Medulla oblongata (tissue), 1 donor: ENCODE measurements around the gene ADAMTS13.

Experiments
- DNase-seq: peaks from one replicate; pipeline ENCODE4 v3.0.0-alpha.2; 2015; ENCODE audit errors: extremely low spot score

Gene ADAMTS13

GRCh38 chr9:133490865-133491655, 68.9 kb downstream of the ADAMTS13 start:
- no peak for DNase-seq

DNA sequence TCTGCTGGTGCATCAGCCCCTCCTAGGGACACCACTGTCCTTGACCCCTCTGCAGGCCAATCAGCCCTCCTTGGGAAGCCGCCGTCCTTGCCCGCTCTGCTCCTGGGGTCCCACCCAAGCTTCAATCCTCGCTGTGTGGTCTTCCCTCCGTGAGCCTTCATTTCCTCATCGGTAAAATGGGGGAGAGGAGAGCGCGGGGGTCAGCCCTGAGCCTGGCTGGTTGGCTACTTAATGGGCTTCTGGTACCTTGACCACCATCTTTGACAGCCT, 69.4 kb downstream of the ADAMTS13 start:
- DNase-seq = no peak

DNA sequence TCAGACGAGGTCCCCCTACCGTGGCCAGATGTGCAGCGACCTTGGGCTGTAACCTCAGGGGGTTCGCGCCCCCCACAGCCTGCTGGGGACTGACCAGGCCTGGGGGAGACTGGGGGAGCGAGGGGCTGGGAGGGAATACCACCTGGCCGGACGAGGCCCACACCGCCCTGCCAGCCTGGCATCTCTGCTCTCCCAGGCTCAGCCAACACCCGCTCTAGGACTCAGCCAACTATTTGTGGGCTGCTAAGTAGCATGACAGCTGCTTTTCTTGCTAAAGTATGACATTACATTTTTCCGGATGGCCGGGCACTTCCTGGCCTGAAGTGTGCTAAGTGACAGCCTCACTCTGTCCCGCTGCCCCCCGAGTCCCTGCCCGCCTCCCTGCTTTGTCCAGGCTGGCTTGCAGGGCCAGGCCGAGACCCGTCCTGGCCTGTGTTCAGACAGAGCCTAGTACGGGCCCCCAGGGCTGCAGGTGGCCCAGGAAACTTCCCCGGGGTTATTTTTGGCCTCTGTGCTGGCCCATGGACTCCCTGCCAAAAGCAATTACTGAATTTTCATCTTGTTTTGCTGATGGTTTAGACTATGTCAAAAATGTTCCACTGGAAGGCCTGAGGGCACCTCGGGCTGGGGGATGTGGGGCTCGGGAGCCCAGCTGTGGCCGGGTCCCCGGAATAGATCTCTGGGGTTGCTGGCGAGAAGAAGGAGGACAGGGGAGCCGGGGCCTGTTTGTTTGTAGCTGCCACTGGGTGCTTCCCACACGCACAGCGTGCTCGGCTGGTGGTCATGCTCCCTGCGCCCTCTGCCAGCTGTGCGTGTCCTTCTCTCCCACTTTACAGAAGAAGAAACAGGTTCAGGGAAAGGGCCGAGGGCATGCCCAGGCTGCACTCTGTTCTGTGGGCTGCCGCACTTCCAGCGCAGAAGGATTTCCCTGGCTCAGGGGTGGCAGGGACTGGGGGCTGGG, 70.2 kb downstream of the ADAMTS13 start:
- DNase-seq = no peak

- DNase-seq = no peak
Measured at GRCh38 chr9:133493428-133493827, 71.3 kb downstream of the ADAMTS13 start.

- DNase-seq = no peak
Measured at GRCh38 chr9:133493845-133494540, 71.8 kb downstream of the ADAMTS13 start.

- DNase-seq = no peak
Measured at GRCh38 chr9:133494636-133495326, 72.6 kb downstream of the ADAMTS13 start.

DNA sequence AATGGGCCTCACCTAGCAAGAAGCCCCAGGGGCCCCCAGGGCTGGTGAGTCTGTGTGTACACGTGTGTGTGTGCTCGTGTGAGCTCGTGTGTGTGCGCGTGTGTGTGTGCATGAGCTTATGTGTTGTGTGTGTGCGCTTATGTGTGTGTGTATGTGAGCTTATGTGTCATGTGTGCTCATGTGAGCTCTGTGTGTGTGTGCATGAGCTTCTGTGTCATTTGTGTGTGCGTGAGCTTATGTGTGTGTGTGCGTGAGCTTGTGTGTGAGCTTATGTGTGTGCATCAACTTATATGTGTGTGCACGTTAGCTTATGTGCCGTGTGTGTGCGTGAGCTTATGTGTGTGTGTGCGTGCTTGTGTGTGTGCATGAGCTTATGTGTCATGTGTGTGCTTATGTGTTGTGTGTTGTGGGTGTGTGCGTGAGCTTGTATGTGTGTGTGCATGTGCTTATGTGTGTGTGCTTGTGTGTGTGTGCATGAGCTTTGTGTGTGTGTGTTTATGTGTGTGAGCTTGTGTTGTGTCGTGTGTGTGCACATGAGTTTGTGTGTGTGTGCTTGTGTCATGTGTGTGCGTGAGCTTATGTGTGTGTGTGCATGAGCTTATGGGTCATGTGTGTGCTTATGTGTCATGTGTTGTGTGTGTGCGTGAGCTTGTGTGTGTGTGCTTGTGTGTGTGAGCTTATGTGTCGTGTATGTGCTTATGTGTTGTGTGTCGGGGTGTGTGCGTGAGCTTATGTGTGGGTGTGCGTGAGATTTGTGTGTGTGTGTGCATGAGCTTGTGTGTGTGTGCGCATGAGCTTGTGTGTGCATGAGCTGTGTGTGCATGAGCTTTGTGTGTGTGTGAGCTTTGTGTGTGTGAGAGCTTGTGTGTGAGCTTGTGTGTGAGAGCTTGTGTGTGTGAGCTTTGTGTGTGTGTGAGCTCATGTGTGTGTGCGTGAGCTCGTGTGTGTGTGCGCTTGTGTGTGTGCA, 73.4 kb downstream of the ADAMTS13 start:
- DNase-seq = no peak

DNA sequence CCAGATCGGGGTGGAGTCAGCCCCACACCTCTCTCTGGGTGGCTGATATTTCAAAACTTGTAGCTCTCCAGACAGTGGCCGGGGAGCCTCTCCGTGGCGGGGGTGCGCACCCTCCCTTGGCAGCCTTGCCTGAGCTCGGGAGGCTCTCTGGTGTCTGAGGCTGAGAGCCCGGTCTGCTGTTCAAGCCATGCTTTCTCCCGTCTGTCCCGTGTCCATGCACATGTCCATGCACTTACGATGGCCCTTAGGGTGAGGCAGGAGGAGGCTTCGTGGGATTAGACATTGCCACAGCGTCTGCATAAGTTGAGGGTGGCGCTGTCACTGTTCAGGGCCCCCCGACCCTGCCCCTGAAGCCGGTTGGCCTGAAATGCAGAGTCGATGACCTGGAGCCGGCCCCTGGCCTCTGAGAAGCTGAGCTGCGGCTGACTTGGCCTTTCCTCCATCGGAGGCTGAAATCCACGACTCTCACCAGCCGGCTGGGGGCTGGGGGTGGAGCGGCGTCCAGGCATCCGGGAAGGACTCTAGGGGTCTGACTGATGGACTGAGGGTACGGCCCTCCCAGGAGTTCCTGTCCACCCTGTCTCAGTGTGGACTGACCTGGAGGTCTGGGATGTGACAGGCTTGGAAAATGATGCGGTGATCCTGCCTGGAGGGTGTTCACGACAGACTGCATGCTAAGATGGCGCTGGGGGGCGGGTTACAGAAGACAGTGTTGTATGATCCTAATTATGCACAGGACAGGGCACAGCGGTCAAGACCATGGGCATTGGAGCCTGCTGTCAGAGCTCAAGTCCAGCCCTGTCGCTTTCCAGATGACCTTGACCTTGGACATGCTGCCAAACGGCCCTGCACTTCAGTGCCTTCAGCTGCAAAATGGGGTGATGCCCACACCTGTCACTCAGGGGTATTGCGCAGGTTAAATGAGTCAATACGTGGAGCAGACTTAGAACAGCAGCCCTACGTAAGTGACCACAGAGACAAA, 75.0 kb downstream of the ADAMTS13 start:
- DNase-seq = no peak

- no peak for DNase-seq
Measured at GRCh38 chr9:133499132-133499891, 77.1 kb downstream of the ADAMTS13 start.

DNA sequence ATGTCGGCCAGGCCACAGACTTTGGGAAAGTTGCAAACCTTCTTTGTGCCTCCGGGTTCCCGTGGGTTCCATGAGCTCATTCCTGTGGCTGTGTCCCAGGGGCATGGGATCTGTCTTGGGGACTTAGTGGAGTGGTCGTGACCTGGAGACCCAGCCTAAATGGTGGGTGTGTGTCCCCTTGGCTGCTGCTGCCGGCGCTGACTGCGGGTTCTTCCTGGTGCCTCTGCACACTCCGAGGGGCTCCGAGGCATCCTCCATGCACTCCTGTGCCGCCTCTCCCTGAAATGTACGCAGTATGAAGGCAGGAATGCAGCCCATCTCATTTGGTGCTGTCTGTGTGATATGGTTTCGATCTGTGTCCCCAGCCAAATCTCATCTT, 77.7 kb downstream of the ADAMTS13 start:
- DNase-seq = no peak

- DNase-seq = no peak
Measured at GRCh38 chr9:133502112-133502511, 79.9 kb downstream of the ADAMTS13 start.

DNA sequence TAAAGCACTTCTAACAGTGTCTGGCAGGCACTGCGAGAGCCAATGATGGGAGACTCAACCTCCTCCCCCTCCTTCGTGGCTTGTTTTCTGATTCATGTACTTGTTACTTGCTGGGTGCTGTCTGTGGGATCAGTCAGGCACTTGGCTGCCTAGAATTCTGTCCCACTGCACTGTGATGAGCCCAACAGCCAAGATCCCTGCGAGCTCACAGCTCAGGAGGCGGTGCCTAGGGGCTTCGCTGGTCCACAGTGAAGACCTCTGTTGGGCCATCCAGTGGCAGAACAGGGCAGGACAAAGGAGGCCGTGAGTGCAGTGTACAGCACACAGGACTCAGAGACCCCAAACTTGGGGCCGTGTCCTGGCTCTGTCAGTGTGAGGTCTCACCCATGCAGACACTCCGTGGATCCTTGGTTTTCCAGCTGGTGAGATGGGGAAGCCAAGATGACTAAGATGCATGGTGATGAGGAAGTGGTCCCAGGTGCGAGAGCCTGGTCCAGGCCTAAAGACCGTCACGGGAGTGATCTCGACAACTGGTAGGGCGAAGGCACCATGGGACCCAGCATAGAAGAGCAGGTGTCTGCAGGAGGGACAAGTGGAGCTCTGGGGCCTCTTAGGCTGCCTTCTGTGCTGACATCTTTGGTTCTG, 83.1 kb downstream of the ADAMTS13 start:
- no peak for DNase-seq

- no peak for DNase-seq
Measured at GRCh38 chr9:133505901-133506652, 83.9 kb downstream of the ADAMTS13 start.

- DNase-seq = no peak
Measured at GRCh38 chr9:133506653-133507038, 84.5 kb downstream of the ADAMTS13 start.

GRCh38 chr9:133507246-133507965, 85.2 kb downstream of the ADAMTS13 start:
- DNase-seq = no peak

DNA sequence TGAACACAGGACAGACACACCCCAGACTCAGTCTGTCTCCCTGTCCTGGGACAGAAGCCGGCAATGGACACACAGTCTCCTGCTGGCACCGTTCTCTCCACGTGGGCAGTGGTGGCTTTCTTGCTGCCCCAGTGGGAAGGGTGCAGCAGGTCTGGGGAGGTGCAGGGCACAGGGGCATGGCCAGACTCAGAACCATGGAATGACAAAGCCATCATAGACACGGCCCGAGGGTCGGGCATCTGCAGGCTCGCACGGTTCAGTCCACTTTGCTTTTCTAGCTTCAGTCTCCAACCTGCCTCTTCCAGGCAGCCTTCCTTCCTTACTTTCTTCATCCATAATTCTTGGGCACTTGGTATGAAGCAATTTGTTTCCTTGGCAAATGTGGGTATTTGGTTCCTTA, 85.9 kb downstream of the ADAMTS13 start:
- no peak for DNase-seq
